Endothelial cell of umbilical vein (primary cell): ENCODE measurements around the gene TMCC2.

Experiments used
- CTCF ChIP-seq, 2 donors: IDR thresholded peaks; 1 replicate in 1 of 2; 2 replicates in 1 of 2; pipeline ENCODE4 v1.5.1; 2011; ENCODE audit warnings: low read length in 2 of 2, mild to moderate bottlenecking in 2 of 2, moderate library complexity in 2 of 2, control low read depth in 1 of 2, inconsistent platforms in 1 of 2, low read depth in 1 of 2; ENCODE audit not compliant: insufficient read depth in 1 of 2; ENCODE audit errors: extremely low read depth in 1 of 2
- MAX ChIP-seq: IDR thresholded peaks from 2 replicates; pipeline ENCODE4 v1.6.1; 2011; ENCODE audit not compliant: insufficient read depth, insufficient read length
- POLR2A ChIP-seq: IDR thresholded peaks from 2 replicates; pipeline ENCODE4 v1.6.1; 2012; ENCODE audit warnings: low read depth, mild to moderate bottlenecking, control low read depth, low read length

- TF ChIP-seq CTCF (IDR thresholded peaks at IDR 0.05; ENCODE audit: extremely low read depth in 1 of 2, insufficient read depth in 1 of 2, low read depth in 1 of 2, low read length in 2 of 2) = no peak
- no peak for TF ChIP-seq POLR2A
- TF ChIP-seq MAX = no peak
These were observed 32.3 kb downstream of the TMCC2 start for GRCh38 chr1:205259998-205260397.
